ENCODE data around the gene TMEM225. TPM values are rescaled to one million over a fixed set of nuclear protein-coding genes. Genes with fewer than 3 reads are reported as not detected.

The TMEM225 gene
- total RNA-seq, 1 experiment from 2014 or later, result not detected

Other genes with a start within 250 kb of the TMEM225 start
- 0.03 and 0.06 TPM in 2 replicates for gene SCN3B, start 231.0 kb downstream of the TMEM225 start, total RNA-seq (2014; rRNA removed; shearing (Covaris generic))
- 9.7 and 11.3 TPM in 2 replicates for gene ZNF202, start 144.0 kb downstream of the TMEM225 start, total RNA-seq (2014; rRNA removed; shearing (Covaris generic))
- not detected in 2 replicates for gene OR6X1, start 131.2 kb downstream of the TMEM225 start, total RNA-seq (2014; rRNA removed; shearing (Covaris generic))
- gene OR6M1, start 79.3 kb downstream of the TMEM225 start, total RNA-seq (2014; rRNA removed; shearing (Covaris generic)), result not detected in 2 replicates
- gene OR8D4, start 16.5 kb upstream of the TMEM225 start, total RNA-seq (2014; rRNA removed; shearing (Covaris generic)), result not detected in 2 replicates
- not detected in 2 replicates for gene OR4D5, start 53.9 kb upstream of the TMEM225 start, total RNA-seq (2014; rRNA removed; shearing (Covaris generic))
- gene OR6T1, start 58.2 kb upstream of the TMEM225 start, total RNA-seq (2014; rRNA removed; shearing (Covaris generic)), result not detected in 2 replicates
- gene OR10S1, start 92.1 kb upstream of the TMEM225 start, total RNA-seq (2014; rRNA removed; shearing (Covaris generic)), result not detected in 2 replicates
- gene OR10G6, start 109.5 kb upstream of the TMEM225 start, total RNA-seq (2014; rRNA removed; shearing (Covaris generic)), result not detected in 2 replicates
- gene OR10G4, start 127.3 kb upstream of the TMEM225 start, total RNA-seq (2014; rRNA removed; shearing (Covaris generic)), result not detected in 2 replicates
- gene OR10G9, start 137.3 kb upstream of the TMEM225 start, total RNA-seq (2014; rRNA removed; shearing (Covaris generic)), result not detected in 2 replicates
- not detected in 2 replicates for gene OR10G8, start 141.1 kb upstream of the TMEM225 start, total RNA-seq (2014; rRNA removed; shearing (Covaris generic))
- not detected in 2 replicates for gene OR10G7, start 155.7 kb upstream of the TMEM225 start, total RNA-seq (2014; rRNA removed; shearing (Covaris generic))
- 0.70 and 1.4 TPM in 2 replicates for gene VWA5A, start 229.8 kb upstream of the TMEM225 start, total RNA-seq (2014; rRNA removed; shearing (Covaris generic))

Data from HT1080 (cell line).